ENCODE results near the gene SERPINB6.

SERPINB6 gene

DNA sequence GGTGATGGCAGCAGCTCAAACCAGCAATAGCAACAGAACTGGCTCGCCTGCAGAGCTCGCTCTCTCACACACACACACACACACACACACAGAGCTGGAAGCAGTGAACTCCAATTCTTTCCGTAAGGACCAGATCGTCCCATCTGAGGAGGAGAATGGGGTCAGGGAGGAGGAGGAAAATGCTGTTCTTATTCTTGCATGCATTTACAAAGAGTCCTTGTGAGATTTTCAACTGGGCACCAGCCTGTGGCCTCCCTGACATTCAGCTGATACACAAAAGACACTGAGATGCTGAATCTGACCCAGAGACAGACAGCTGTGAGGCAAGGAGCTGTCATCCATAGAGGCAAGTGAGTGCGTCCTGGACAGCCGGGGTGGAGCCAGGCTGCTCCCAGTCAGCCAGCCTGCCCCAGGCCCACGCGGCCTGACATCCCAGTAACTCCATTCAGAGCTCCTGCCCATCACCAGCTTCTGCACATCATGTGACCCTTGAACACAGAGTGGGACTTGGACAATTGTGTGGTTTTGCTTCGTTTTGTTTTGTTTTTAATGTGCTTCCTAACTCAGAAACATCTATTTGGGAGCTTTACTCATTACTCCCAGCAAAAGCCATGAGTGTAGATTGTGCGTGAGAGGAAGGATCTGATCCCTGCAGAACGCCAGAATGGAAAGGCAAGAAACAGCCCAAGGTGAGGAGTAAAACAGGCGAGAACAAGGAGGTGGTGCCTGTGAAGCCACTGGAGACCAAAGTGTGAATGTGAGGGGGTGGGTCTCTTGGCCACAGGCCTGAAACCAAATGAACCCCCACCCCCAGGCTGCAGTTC is 70.3 kb downstream of the SERPINB6 start:
- TF ChIP-seq CTCF (IDR thresholded peaks at IDR 0.05; ENCODE audit: low read depth, low read length): no peak
- peak overlapping the region; percentile 16 to 79 for H3K4me3 ChIP-seq (replicated peaks in 1 of 2; ENCODE audit: low read depth in 2 of 2, low read length in 2 of 2)
- DNase-seq (ENCODE audit: low read depth in 2 of 2): peak; percentile 17 to 45

DNA sequence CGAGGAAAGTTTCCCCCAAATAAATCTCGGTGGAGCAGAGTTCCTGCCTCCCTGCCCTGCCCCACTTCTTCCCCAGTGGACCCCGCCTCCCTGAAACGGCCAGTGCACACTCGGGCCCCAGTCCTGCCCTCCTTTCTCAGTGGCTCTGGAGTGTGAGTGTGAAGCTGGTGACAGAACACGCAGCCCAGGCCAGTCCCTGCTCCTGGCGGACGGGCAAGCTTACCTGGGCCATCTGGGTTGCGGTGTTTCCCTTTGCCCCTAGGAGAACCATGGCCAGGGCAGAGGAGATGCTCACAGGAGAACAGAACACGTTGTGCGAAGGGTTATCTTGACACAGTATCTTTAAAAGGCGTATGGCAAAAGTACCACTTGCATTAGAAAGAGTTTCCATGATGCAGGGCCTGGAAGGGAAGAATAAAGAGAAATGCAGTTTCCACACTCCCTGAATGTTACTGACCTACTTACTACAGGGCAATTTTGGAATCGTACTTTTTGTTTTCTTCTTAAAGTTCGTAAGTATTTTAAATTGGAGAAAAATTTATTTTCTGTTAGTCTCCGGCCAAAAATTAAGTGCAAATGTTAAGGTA is 71.1 kb downstream of the SERPINB6 start:
- no peak for TF ChIP-seq CTCF (IDR thresholded peaks at IDR 0.05; ENCODE audit: low read depth, low read length)
- DNase-seq (ENCODE audit: low read depth in 2 of 2): no peak
- peak overlapping the region; percentile 8 to 16 for H3K4me3 ChIP-seq (replicated peaks in 1 of 2; ENCODE audit: low read depth in 2 of 2, low read length in 2 of 2)

DNA sequence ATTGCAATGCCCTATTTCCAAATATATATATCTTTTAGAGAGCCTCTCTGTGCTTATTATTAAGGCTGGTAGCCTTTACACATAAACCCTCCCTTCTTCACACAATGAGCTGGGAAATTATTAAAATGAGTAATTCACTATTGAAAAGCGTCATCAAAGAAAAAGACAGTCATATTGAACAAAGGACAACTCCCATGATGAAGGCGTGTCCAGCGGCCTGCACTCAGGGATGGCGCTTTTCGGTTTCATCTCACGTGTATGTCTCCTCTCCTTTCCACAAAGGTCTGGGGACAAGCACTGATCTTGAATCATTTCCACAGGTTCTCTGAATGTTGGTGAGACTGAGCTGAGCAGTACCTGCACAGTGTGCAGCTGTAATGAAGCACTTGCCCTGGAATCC is 71.8 kb downstream of the SERPINB6 start:
- no peak overlapping the region for H3K4me3 ChIP-seq (replicated peaks in 1 of 2; ENCODE audit: low read depth in 2 of 2, low read length in 2 of 2)
- DNase-seq (ENCODE audit: low read depth in 2 of 2): no peak
- no peak for TF ChIP-seq CTCF (IDR thresholded peaks at IDR 0.05; ENCODE audit: low read depth, low read length)

Data from cardiac fibroblast (primary cell).